Endothelial cell of umbilical vein (primary cell): ENCODE results near the gene TNFAIP8L1. TPM values are rescaled to one million over a fixed set of nuclear protein-coding genes. Genes with fewer than 3 reads are reported as not detected.

Experiments used
- BruUV-seq: library from RNA; stranded (reverse); fragments of 400-500 nt; replicated peaks from 2 replicates; lab custom pipeline; 2021; lab: Mats Ljungman, UMichigan
- CTCF ChIA-PET: fragments of 300-600, 350-600 bp; sonication (Branson Sonifier 250); formaldehyde crosslinking; loops from one replicate; lab custom pipeline; 2021; ENCODE audit warnings: antibody characterized with exemption, inconsistent platforms; lab: Charles Lee
- POLR2A ChIA-PET: fragments of 300-600, 350-600 bp; sonication (Branson Sonifier 250); formaldehyde crosslinking; loops from one replicate; lab custom pipeline; 2021; ENCODE audit warnings: antibody characterized with exemption, inconsistent platforms; lab: Charles Lee
- DNase-seq: peaks from one replicate; pipeline ENCODE4 v3.0.0-alpha.2; 2011; ENCODE audit warnings: low read depth, low spot score
- FAIRE-seq: peaks from 2 replicates; lab custom pipeline; 2011; peaks lifted over from hg19 to GRCh38; lab: Jason Lieb, UNC
- H2AFZ ChIP-seq: 2 replicates; pipeline ENCODE4 v1.6.0; 2012; ENCODE audit warnings: low read depth, low read length, control low read depth, inconsistent platforms
- H3K27ac ChIP-seq: 2 replicates; pipeline ENCODE4 v1.5.1; 2011; ENCODE audit warnings: low read depth, mild to moderate bottlenecking, control low read depth, low read length, moderate library complexity; ENCODE audit not compliant: insufficient read depth
- H3K27me3 ChIP-seq, 2 experiments: 2 replicates each; pipeline versions ENCODE4 v1.6.0 to v1.6.1; 2011; ENCODE audit warnings: low read length in 2 of 2, mixed read lengths in 1 of 2; ENCODE audit not compliant: control insufficient read depth in 2 of 2, insufficient read depth in 2 of 2
- H3K36me3 ChIP-seq, 2 experiments: 2 replicates in 1 of 2; 3 replicates in 1 of 2; pipeline ENCODE4 v1.5.1; 2011; ENCODE audit warnings: low read length in 2 of 2, mild to moderate bottlenecking in 1 of 2, moderate library complexity in 1 of 2; ENCODE audit not compliant: control insufficient read depth in 2 of 2, insufficient read depth in 2 of 2; ENCODE audit errors: extremely low read depth in 1 of 2
- H3K4me1 ChIP-seq: 3 replicates; pipeline ENCODE4 v1.5.1; 2011; ENCODE audit warnings: mild to moderate bottlenecking, low read length; ENCODE audit not compliant: control insufficient read depth, insufficient read depth; ENCODE audit errors: extremely low read depth
- H3K4me2 ChIP-seq: 2 replicates; pipeline ENCODE4 v1.6.1; 2011; ENCODE audit warnings: low read length, control low read depth, mixed read lengths; ENCODE audit not compliant: insufficient read depth
- H3K4me3 ChIP-seq, 3 experiments: fragments of 200-600 bp in 1 of 3; sonication (generic), shearing (Covaris generic) in 1 of 3; replicated peaks in 1 of 3; 2 replicates each; pipeline ENCODE4 v1.5.1; 2011 to 2016; ENCODE audit warnings: control low read depth in 3 of 3, low read length in 3 of 3, mild to moderate bottlenecking in 2 of 3, inconsistent platforms in 1 of 3, low read depth in 1 of 3, moderate library complexity in 1 of 3; ENCODE audit not compliant: insufficient read depth in 1 of 3
- H3K79me2 ChIP-seq: 2 replicates; pipeline ENCODE4 v1.6.0; 2012; ENCODE audit warnings: low read length, inconsistent platforms; ENCODE audit not compliant: control insufficient read depth, insufficient read depth
- H3K9ac ChIP-seq: replicated peaks from 2 replicates; pipeline ENCODE3; 2011; ENCODE audit warnings: low read length, control low read depth; ENCODE audit not compliant: insufficient read depth; ENCODE audit errors: extremely low read depth
- H3K9me1 ChIP-seq: replicated peaks from 3 replicates; pipeline ENCODE4 v1.6.0; 2011; ENCODE audit warnings: mild to moderate bottlenecking, low read length; ENCODE audit not compliant: control insufficient read depth, insufficient read depth; ENCODE audit errors: extremely low read depth
- H3K9me3 ChIP-seq: replicated peaks from 2 replicates; pipeline ENCODE4 v1.5.1; 2012; ENCODE audit warnings: low read length, inconsistent platforms; ENCODE audit not compliant: control insufficient read depth, insufficient read depth
- H4K20me1 ChIP-seq: replicated peaks from 2 replicates; pipeline ENCODE3; 2011; ENCODE audit warnings: mild to moderate bottlenecking, low read length; ENCODE audit not compliant: control insufficient read depth, insufficient read depth; ENCODE audit errors: extremely low read depth
- EZH2 ChIP-seq: IDR thresholded peaks from 2 replicates; pipeline ENCODE4 v1.6.1; 2012; ENCODE audit warnings: borderline replicate concordance, low read depth, mild to moderate bottlenecking, moderate library complexity, low read length, inconsistent platforms; ENCODE audit not compliant: severe bottlenecking
- JUN ChIP-seq: IDR thresholded peaks from 2 replicates; pipeline ENCODE4 v1.6.1; 2011; ENCODE audit warnings: borderline replicate concordance, low read depth; ENCODE audit not compliant: insufficient read length, insufficient read depth
- POLR2A ChIP-seq: IDR thresholded peaks from 2 replicates; pipeline ENCODE4 v1.6.1; 2012; ENCODE audit warnings: low read depth, mild to moderate bottlenecking, control low read depth, low read length
- dilution Hi-C: fragments of 300-500 bp; cut with MboI; formaldehyde crosslinking; loops from one replicate; pipeline ENCODE4 v1.15.0; 2019; ENCODE audit warnings: low sequenced_read_pairs; ENCODE audit not compliant: extremely low pct_ligation_motif_present
- intact Hi-C: fragments of 100-400 bp; cut with micrococcal nuclease; formaldehyde crosslinking; loops from one replicate; pipeline ENCODE4 v1.10.0; 2022
- polyA plus RNA-seq, 4 experiments: library from polyadenylated mRNA; depleted of rRNA in 3 of 4; stranded (reverse) in 3 of 4; unstranded in 1 of 4; fragments of >200 nt; gene quantifications; 2 replicates each; pipeline versions ENCODE4 v1.2.1 to v1.2.3, GENCODE V29; 2011 to 2012; ENCODE audit warnings: missing spikeins in 1 of 4
- total RNA-seq: library from RNA; stranded (reverse); gene quantifications from 2 replicates; pipeline ENCODE4 v1.2.3, GENCODE V29; 2021

The TNFAIP8L1 gene
- total and polyA plus RNA-seq, 2 donors (not counting 3 experiments of a cell fraction or from before 2014, with no cell fraction given), result 40.0 to 56.1 TPM

- H3K9me3 ChIP-seq, result no peaks in the 10 kb centered on the region
- H3K27me3 ChIP-seq, result no peaks in the 10 kb centered on the region
- peak; percentile 65 for DNase-seq
- H3K4me2 ChIP-seq, result no peak overlapping the region
- peak overlapping the region; percentile 48 for H3K27ac ChIP-seq
- ChIA-PET POLR2A (no interaction called here), CTCF (interaction anchor here (1.1 to 3.7 kb wide), 5 partner anchors 48 to 114 kb away, joined by 4 to 66 read pairs (median 42); partner anchors contain the start of gene SEMA6B)
- dilution Hi-C loops (no loop called here), intact Hi-C loops (loop anchor here (5.0 kb wide), 2 partner anchors 166 to 236 kb away; partner anchors contain the start of genes CHAF1A, HDGFL2 and SH3GL1)
- H3K4me3 ChIP-seq, result no peak overlapping the region
- H3K4me1 ChIP-seq, result peaks cover 48% of the 10 kb centered on the region
- no peak for FAIRE-seq
- H3K79me2 ChIP-seq, result peaks cover 37% of the 10 kb centered on the region
- no peaks in the 10 kb centered on the region for H3K9me1 ChIP-seq
- no peak overlapping the region for H2AFZ ChIP-seq
- BruUV-seq, result no TSS peak
- TF ChIP-seq JUN (no peak), EZH2 (no peak)
- no peaks in the 10 kb centered on the region for H4K20me1 ChIP-seq
- H3K9ac ChIP-seq, result peak overlapping the region; percentile 4
- H3K36me3 ChIP-seq, result peaks cover 0 to 5% of the 10 kb centered on the region in 2 experiments
Measured at GRCh38 chr19:4638317-4638716, 999 bp upstream of the TNFAIP8L1 start.

- peak; percentile 39 for DNase-seq
- H3K27me3 ChIP-seq, result no peaks in the 10 kb centered on the region
- peak overlapping the region; percentile 14 for H3K27ac ChIP-seq
Measured at GRCh38 chr19:4639531-4640246, 373 bp downstream of the TNFAIP8L1 start.

More at GRCh38 chr19:4639531-4640246, 373 bp downstream of the TNFAIP8L1 start:
- Histone ChIP-seq H2AFZ (peak overlapping the region; percentile 4), H4K20me1 (no peaks in the 10 kb centered on the region), H3K9ac (peak overlapping the region; percentile 49), H3K9me1 (no peaks in the 10 kb centered on the region), H3K4me1 (peaks cover 34% of the 10 kb centered on the region), H3K9me3 (no peaks in the 10 kb centered on the region), H3K79me2 (peaks cover 37% of the 10 kb centered on the region), H3K4me2 (peak overlapping the region; percentile 76), H3K4me3 (peak overlapping the region; percentile 68 to 79 (median 69)), H3K36me3 (peaks cover 0 to 6% of the 10 kb centered on the region in 2 experiments)
- intact Hi-C loops, result loop anchor here (1.0 to 5.0 kb wide), 4 partner anchors 80 to 237 kb away; partner anchors contain the start of genes CHAF1A, DPP9, HDGFL2 and SEMA6B
- CTCF ChIA-PET, result interaction anchor here (1.0 to 1.1 kb wide), 2 partner anchors 50 to 63 kb away, joined by 3 to 5 read pairs; no protein-coding TSS in a partner anchor
- POLR2A ChIA-PET, result interaction anchor here (0.5 kb wide), 1 partner anchor 119 kb away, joined by 3 read pairs; no protein-coding TSS in a partner anchor
- TF ChIP-seq POLR2A (peak; percentile 51), EZH2 (no peak)
- dilution Hi-C loops, result no loop called here
- FAIRE-seq, result peak; percentile 55
- BruUV-seq, result TSS peak; percentile 63
